Right ventricle myocardium superior (tissue), 1 donor: ENCODE data around the gene TRIM9. TPM values are rescaled to one million over a fixed set of nuclear protein-coding genes. Genes with fewer than 3 reads are reported as not detected.
"Not testable (repeated sequence)": the region's sequence is repeated elsewhere in the genome, so short reads cannot be mapped to it uniquely, and the experiment has no call there.

ENCODE experiments used
- ATAC-seq: fragments of 200-7000 bp; cut with Tn5 transposase; one replicate; pipeline ENCODE4 v1.9.1; 2020; ENCODE audit warnings: mild to moderate bottlenecking; ENCODE audit not compliant: poor library complexity
- DNase-seq: peaks from one replicate; pipeline ENCODE4 v3.0.0-alpha.2; 2020
- intact Hi-C: fragments of 100-400 bp; cut with DNase I; formaldehyde crosslinking; loops from one replicate; pipeline ENCODE4 v1.11.2; 2022
- total RNA-seq: library from RNA; stranded (reverse); fragmentation: NEBNext Ultra II Directional; extraction: Animal tissue kit (Norgen Biotek cat#: 25700); gene quantifications from one replicate; pipeline ENCODE4 v1.2.1, GENCODE V29; 2021
- donor health status: DM: no; HTN: yes; CAD: no; lungs with severe emphysema.

Gene TRIM9
- total RNA-seq, 1 donor from 2014 or later: 0.40 TPM

- ATAC-seq: no peak
- intact Hi-C loops: no loop called here
Observed at GRCh38 chr14:51019089-51019488, 75.8 kb downstream of the TRIM9 start.

GRCh38 chr14:51018521-51018920, 76.4 kb downstream of the TRIM9 start:
- ATAC-seq (no peak), DNase-seq (no peak)
- intact Hi-C loops: no loop called here

More at GRCh38 chr14:51019089-51019488, 75.8 kb downstream of the TRIM9 start:
- DNase-seq: no peak

GRCh38 chr14:51014625-51015024, 80.3 kb downstream of the TRIM9 start:
- intact Hi-C loops: no loop called here
- DNase-seq (no peak), ATAC-seq (peak; percentile 41)

- no peak for DNase-seq
- ATAC-seq: peak; percentile 86
- intact Hi-C loops: no loop called here
Observed at GRCh38 chr14:51014086-51014485, 80.8 kb downstream of the TRIM9 start.

- no peak for DNase-seq
- intact Hi-C loops: no loop called here
- no peak for ATAC-seq
Observed at GRCh38 chr14:51012055-51012454, 82.8 kb downstream of the TRIM9 start.

- no peak for ATAC-seq
- DNase-seq: no peak
- intact Hi-C loops: no loop called here
Observed at GRCh38 chr14:51008446-51008845, 86.5 kb downstream of the TRIM9 start.

GRCh38 chr14:51006781-51007211, 88.1 kb downstream of the TRIM9 start:
- no peak for DNase-seq

GRCh38 chr14:51006324-51006723, 88.6 kb downstream of the TRIM9 start:
- intact Hi-C loops: no loop called here
- DNase-seq (no peak), ATAC-seq (no peak)

More at GRCh38 chr14:51006781-51007211, 88.1 kb downstream of the TRIM9 start:
- peak; percentile 49 for ATAC-seq
- intact Hi-C loops: no loop called here

- intact Hi-C loops: no loop called here
- DNase-seq: no peak
- peak; percentile 25 for ATAC-seq
Observed at GRCh38 chr14:51004801-51005526, 89.9 kb downstream of the TRIM9 start.

- intact Hi-C loops: no loop called here
- DNase-seq (no peak), ATAC-seq (peak; percentile 68)
Observed at GRCh38 chr14:51004352-51004800, 90.5 kb downstream of the TRIM9 start.

- intact Hi-C loops: no loop called here
- no peak for ATAC-seq
- DNase-seq: no peak
Observed at GRCh38 chr14:51002406-51002999, 92.4 kb downstream of the TRIM9 start.

- DNase-seq: no peak
- no peak for ATAC-seq
- intact Hi-C loops: no loop called here
Observed at GRCh38 chr14:51000566-51000965, 94.3 kb downstream of the TRIM9 start.

- intact Hi-C loops: no loop called here
- no peak for ATAC-seq
- no peak for DNase-seq
Observed at GRCh38 chr14:50999726-51000125, 95.2 kb downstream of the TRIM9 start.

- intact Hi-C loops: no loop called here
- ATAC-seq (no peak), DNase-seq (no peak)
Observed at GRCh38 chr14:50998612-50999011, 96.3 kb downstream of the TRIM9 start.

GRCh38 chr14:50997712-50998111, 97.2 kb downstream of the TRIM9 start:
- DNase-seq (no peak), ATAC-seq (no peak)
- intact Hi-C loops: no loop called here

- intact Hi-C loops, ATAC-seq, DNase-seq: not testable (repeated sequence)
Observed at GRCh38 chr14:50994158-50994557, 100.7 kb downstream of the TRIM9 start.

GRCh38 chr14:50985859-50986331, 109.0 kb downstream of the TRIM9 start:
- ATAC-seq (no peak), DNase-seq (no peak)
- intact Hi-C loops: no loop called here

- no peak for ATAC-seq
- no peak for DNase-seq
- intact Hi-C loops: no loop called here
Observed at GRCh38 chr14:50985124-50985858, 109.6 kb downstream of the TRIM9 start.

GRCh38 chr14:50984036-50984710, 110.7 kb downstream of the TRIM9 start:
- intact Hi-C loops: no loop called here
- DNase-seq: no peak

More at GRCh38 chr14:50984036-50984710, 110.7 kb downstream of the TRIM9 start:
- no peak for ATAC-seq
